HCT116 (cell line): ENCODE measurements around the gene COX8A.

Experiments used
- CTCF ChIP-seq, 3 experiments: fragments of 200-600 bp in 1 of 3; sonication (generic) in 1 of 3; IDR thresholded peaks in 2 of 3; conservative IDR thresholded peaks in 1 of 3; 2 replicates each; pipeline ENCODE4 v1.5.1; 2012 to 2017; ENCODE audit warnings: low read depth in 2 of 3, low read length in 2 of 3, antibody characterized with exemption in 1 of 3, borderline replicate concordance in 1 of 3, control low read depth in 1 of 3, mild to moderate bottlenecking in 1 of 3, mixed read lengths in 1 of 3, mixed run types in 1 of 3, moderate library complexity in 1 of 3; ENCODE audit not compliant: insufficient read depth in 1 of 3
- EGR1 ChIP-seq: IDR thresholded peaks from 2 replicates; pipeline ENCODE4 v1.6.1; 2012; ENCODE audit warnings: low read depth
- FOSL1 ChIP-seq: IDR thresholded peaks from 2 replicates; pipeline ENCODE4 v1.6.1; 2012; ENCODE audit warnings: low read depth
- POLR2A ChIP-seq: IDR thresholded peaks from 2 replicates; pipeline ENCODE4 v1.7.0; 2011; ENCODE audit warnings: borderline replicate concordance; ENCODE audit not compliant: insufficient read depth, insufficient read length; ENCODE audit errors: extremely low read depth

DNA sequence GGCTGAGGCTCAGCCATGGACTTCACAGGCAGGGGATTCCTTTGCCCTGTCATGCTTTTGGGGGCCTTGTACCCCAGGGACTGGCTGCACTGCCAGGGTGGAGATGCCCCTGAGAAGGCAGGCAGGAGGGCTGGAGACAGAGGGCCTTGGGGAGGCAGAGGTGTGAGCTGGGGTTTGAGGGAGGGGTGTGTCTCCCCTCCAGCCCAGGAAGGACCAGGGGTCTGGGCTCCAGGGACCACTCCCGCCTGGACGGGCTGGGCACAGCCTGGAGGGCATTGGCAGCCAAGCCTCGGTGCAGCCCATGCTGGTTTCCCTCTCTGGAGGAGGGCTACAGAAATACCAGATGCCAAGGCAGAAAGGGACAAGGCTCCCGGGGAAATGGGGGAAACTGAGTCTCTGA, 31.3 kb downstream of the COX8A start:
- no peak for TF ChIP-seq CTCF (IDR thresholded peaks at IDR 0.05 in 2 of 3, conservative IDR thresholded peaks at IDR 0.05 in 1 of 3; ENCODE audit: borderline replicate concordance in 1 of 3, insufficient read depth in 1 of 3, low read depth in 2 of 3, low read length in 2 of 3)
- no peak for TF ChIP-seq EGR1
- TF ChIP-seq FOSL1, result no peak
- TF ChIP-seq POLR2A, result no peak
